Bone marrow (tissue), 2 donors: ENCODE data around the gene EBF3.

Experiments
- DNase-seq, 2 donors: peaks; one replicate each; lab custom pipeline; 2025; lab: John Stamatoyannopoulos, UW

The EBF3 gene

GRCh38 chr10:129799942-129800341 is 164.1 kb downstream of the EBF3 start:
- no peak for DNase-seq

DNA sequence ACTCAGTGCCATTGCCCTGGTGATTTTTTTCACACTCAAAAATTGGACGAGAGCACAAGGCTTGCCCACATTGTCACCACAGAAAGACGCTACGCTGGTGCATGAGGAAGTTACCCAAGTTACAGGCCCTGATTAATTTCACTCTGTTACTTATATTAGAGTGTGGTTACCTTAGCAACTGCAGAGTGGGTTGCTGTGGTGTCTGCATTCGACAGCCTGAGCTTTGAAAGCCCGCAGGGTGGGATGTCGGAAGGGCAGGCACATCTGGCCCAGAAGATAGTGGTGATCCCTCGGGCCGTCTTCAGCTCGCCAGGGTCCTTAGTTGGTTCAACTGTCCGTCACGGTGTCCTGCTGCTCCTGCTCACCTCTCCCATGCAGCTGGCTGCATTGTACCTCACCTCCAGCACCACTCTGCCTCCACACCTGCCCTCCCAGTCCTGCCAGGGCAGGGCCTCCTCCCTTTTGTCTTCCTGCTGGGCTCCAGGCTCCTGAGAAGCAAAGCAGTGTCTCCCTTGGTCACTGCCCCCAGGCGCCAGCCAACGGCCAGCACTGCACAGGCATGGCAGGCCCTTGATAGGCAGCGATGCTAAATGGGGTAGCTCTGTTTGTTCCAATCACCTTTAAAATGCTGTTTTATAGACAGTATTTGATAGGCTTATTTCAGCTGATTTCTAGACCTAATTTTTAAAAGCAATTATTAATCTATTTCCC is 167.2 kb downstream of the EBF3 start:
- DNase-seq, result no peak

DNA sequence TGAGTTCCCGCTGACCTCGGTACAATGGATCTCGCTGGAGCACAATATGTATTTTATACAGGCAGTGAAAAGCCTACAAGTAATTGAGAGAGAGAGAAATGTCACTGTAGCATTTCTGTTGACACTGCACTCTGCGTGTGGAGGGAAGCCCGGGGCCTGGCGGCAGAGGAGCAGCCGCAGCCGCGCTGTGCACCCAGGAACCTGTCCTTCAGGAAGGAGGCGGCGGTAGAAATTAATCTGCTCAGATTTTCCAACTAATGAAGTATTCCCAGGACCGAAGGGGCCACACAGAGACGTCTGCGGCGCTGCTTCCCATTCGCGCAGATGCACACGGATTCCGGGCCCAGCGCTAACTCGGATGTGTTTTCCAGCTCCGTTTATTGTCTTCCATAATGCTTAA is 170.1 kb downstream of the EBF3 start:
- DNase-seq, result no peak

GRCh38 chr10:129793479-129793878 is 170.6 kb downstream of the EBF3 start:
- no peak for DNase-seq

- no peak for DNase-seq
Measured at GRCh38 chr10:129792864-129793263, 171.2 kb downstream of the EBF3 start.

- DNase-seq, result no peak
Measured at GRCh38 chr10:129792141-129792540, 171.9 kb downstream of the EBF3 start.

- no peak for DNase-seq
Measured at GRCh38 chr10:129790715-129791446, 173.2 kb downstream of the EBF3 start.

- DNase-seq, result no peak
Measured at GRCh38 chr10:129788215-129788614, 175.9 kb downstream of the EBF3 start.

GRCh38 chr10:129787557-129787956 is 176.5 kb downstream of the EBF3 start:
- DNase-seq, result no peak

DNA sequence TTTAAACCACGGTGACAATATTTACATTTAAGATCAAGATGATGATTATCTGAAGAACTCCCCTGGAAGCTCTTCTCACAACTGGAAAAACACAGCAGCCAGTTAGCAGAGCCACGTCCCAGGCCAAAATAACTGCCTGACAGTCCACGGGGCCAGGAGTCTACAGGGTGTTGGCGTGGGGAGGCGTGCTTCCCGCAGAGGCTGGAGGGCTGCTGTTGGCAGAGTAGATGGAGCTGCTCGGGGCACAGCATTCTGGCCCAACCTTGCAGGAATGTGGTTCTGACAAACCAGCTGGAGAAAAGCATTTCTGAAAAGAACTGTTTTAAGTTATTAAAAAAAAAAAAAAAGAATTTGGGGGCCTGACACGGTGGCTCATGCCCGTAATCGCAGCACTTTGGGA is 177.9 kb downstream of the EBF3 start:
- DNase-seq, result no peak

GRCh38 chr10:129785536-129785981 is 178.5 kb downstream of the EBF3 start:
- no peak for DNase-seq
